Stimulated activated CD8-positive, alpha-beta memory T cell treated with anti-CD3 and anti-CD28 coated beads, Interleukin-7, amount 100 ng/mL, for 48 hours (primary cell): ENCODE results near the gene MIER1.
"Not testable (repeated sequence)": the region's sequence is repeated elsewhere in the genome, so short reads cannot be mapped to it uniquely, and the experiment has no call there.

Experiments used
- DNase-seq, 2 donors: peaks; one replicate each; pipeline ENCODE4 v3.0.0-alpha.2; 2020; ENCODE audit warnings: low read depth in 1 of 2; ENCODE audit errors: extremely low read depth in 1 of 2

MIER1 gene

DNA sequence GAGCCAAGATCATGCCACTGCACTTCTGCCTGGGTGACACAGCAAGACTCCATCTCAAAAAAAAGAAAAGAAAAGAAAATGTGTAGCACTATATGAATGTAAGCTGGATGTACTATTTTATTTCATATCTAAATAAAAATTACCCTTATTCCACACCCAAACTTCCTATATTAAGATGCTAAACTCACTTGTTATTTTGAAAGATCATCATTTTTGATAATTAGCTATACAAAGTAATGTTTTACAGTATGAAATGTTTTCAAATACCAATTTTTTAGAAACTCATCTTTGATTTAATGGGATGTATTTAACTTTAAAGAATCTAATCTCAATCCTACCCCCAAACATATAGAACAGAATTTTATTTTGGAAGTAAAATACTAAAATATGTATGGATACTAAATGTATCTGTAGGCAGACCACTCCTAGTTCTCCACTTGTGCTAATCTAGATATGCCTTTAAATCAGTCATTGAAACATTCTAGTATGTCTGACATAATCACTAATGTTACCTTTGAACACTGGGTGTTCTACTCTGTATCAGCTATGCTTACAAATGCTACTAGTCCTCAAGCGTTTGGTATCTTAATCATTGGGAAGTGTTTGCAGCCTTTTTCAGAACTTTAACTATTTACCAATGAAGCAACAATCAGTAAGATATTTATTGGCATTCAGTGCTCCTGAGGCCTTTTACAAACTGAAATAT is 12.9 kb downstream of the MIER1 start:
- DNase-seq = no peak

DNA sequence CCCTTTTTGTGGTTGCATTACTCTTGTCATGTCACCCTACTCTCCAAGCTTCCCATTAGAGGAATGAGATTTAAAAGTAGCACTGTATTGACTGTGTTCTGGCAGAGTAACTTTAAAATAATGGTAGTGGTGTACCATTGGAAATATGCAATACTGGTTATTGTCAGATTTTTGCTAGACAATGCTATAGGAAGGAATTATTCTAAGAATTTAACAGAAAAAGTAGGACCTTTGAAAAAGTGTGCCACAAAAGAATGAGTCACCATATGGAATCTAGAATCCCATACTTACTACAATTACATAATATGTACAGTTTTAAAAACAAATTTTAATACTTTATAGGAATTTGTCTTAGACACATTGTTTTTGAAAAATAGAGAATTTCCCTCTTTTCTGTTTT is 13.8 kb downstream of the MIER1 start:
- no peak for DNase-seq

DNA sequence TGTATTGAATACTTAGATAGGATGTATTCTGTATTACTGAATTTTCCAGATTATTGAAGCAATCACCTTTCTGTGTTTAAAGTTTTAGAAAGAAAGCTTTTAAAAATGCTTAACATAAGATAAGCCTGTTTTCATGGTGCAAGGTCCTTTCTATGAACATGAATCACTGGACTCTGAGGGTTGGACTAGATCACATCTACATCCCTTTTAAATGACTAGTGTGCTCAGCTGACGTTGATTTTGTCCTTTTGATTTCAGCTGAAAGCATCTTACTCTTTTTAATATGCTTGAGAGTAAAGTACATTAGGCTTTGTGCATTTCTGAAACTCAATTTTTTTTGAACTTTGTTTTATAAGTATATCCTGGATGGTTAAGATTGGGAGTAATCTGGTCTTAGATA is 16.2 kb downstream of the MIER1 start:
- DNase-seq = no peak

DNA sequence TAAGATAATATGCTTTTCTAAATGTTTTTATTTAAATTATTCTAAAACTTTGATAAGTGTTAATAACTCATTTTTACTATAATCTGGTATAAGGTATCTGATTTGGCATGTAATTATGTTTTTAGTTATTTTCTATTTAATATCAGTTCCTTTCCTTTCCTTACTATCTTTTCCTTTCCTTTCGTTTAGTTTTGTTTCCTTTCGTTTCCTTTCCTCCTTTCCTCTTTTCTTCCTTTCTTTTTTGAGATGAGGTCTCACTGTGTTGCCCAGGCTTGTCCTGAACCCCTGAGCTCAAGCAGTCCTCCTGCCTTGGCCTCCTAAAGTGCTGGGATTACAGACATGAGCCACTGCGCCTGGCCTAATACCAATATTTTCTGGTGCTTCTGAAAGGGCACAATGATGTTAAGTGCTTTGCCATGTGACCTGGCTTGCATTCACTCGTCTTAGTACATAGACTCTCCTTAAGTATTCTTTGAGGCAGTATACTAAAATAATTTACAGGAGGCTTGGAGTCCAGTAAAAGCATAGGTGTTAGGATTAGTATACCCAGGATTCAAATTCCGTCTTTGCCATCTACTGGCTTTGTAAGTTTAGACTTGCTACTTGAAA is 18.7 kb downstream of the MIER1 start:
- no peak for DNase-seq

DNA sequence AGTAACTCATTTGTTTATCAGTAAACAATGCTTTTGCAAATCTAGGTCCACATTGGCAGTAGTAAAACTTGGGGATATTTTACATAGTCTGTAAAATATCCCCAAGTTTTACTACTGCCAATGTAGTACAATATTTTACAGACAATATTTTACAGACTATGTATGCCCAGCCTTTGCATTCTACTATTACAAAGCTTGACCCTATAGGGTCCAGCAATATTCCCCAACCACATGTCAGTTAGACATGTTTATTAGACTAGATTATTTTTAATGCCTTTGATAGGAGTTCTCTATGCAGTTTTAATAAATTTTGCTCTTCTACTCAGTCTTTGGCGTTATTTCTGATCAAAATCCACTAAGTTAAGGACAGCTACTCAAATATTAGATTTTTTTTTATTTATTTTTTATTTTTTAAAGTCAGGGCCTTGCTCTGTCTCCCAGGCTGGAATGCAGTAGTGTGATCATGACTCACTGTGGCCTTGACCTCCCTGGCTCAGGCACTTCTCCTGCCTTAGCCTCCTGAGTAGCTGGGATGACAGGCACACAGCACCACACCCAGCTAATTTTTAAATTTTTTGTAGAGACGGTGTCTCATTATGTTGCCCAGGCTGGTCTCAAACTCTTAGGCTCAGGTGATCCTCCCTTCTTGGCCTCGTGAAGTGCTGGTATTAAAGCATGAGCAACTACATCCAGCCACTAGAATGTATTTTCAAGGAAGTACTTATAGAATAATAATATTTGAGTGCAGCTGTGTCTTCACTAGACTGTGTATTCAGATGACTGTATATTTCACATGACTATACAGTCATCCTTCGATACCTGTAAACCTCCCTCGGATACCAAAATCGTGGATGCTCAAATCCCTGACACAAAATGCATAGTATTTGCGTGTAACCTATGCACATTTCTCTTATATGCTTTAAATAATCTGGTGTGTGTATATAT is 19.8 kb downstream of the MIER1 start:
- DNase-seq = no peak

DNA sequence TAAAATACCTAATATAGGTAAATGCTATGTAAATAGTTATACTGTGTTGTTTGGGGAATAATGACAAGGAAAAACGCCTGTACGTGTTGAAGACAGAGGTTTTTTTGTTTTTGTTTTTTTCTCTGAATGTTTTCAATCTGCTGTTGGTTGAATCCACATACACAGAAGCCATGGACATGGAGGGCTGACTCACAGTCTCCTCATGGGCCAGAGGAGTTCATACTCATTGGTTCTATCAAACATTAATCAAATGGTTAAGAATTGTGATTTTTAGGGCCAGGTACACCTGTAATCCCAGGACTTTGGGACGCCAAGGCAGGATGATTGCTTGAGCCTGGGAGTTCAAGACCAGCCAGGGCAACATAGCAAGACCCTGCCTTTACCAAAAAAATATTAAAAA is 20.5 kb downstream of the MIER1 start:
- no peak for DNase-seq

DNA sequence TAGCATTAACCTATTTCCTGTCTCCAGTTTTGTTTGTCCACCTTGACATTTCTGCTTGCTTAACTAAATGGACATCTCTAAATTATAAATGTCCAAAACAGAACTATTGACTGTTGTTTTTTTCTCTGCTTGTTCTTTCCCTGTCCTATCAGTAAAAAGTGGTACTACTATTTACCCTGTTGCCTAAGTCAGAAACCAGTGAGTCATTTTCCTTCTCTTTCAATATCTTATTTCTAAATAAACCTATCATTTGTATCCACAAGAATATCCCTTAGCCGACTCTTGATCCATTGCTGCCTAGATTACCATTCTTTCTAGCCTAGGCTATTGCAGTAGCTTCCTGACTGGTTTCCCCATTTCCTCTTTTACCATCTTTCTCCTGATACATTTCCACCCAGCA is 22.5 kb downstream of the MIER1 start:
- no peak for DNase-seq

DNA sequence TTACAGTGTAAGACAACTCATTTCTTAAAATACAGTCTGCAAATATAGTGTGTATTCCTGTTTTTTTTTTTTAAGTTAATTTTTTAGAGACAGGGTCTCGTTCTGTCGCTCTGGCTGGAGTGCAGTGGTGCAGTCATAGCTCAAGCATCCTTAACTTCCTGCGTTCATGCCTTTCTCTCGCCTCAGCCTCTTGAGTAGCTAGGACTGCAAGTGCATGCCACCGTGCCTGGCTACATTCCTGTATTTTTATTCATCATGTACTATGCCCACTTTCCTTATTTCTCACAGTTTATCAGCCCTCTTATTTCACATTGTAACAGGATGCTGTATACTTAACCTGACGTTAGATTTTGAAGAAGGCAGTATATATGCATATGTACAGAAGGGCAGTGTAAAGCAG is 26.7 kb downstream of the MIER1 start:
- no peak for DNase-seq

DNA sequence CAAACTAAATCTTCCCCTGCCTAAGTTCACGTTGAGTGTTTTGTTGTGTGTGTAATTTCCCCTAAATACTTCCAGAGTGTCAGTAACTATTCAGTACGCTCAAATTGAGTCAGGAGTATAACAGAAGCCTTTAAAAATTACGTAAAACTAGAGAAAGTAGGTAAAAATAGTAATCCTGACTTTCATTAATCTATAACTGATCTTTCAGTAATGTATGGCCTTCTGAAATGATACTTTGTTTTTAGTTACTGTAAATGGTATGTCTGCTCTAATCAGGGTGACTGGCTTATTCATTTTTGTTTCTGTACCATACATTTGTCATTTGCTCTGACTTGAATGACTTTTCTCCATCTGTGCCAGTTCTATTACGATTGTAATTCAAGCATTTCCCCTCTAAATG is 29.4 kb downstream of the MIER1 start:
- DNase-seq = no peak

DNA sequence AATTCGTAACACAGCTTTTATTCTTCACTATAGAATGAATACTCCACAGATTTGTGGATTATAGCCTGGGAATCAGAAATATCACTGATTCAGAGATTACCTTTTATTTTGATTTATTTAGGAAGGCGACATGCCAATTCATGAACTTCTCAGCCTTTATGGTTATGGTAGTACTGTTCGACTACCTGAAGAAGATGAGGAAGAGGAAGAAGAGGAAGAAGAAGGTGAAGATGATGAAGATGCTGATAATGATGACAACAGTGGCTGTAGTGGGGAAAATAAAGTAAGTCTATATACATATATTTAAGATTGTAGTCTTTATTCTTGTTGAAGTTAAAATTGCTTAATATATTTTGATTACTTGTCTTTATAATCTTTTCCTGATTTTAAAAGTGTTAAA is 33.1 kb downstream of the MIER1 start:
- DNase-seq = no peak

DNA sequence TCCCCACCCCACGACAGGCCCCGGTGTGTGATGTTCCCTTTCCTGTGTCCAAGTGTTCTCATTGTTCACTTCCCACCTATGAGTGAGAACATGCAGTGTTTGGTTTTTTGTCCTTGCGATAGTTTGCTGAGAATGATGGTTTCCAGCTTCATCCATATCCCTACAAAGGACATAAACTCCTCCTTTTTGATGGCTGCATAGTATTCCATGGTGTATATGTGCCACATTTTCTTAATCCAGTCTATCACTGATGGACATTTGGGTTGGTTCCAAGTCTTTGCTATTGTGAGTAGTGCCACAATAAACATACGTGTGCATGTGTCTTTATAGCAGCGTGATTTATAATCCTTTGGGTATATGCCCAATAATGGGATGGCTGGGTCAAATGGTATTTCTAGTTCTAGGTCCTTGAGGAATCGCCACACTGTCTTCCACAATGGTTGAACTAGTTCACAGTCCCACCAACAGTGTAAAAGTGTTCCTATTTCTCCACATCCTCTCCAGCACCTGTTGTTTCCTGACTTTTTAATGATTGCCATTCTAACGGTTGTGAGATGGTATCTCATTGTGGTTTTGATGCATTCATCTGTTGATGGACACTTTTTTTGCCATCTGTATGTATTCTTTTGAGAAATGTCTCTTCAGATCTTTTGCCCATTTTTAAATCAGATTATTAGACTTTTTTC is 41.5 kb downstream of the MIER1 start:
- not testable (repeated sequence) for DNase-seq

DNA sequence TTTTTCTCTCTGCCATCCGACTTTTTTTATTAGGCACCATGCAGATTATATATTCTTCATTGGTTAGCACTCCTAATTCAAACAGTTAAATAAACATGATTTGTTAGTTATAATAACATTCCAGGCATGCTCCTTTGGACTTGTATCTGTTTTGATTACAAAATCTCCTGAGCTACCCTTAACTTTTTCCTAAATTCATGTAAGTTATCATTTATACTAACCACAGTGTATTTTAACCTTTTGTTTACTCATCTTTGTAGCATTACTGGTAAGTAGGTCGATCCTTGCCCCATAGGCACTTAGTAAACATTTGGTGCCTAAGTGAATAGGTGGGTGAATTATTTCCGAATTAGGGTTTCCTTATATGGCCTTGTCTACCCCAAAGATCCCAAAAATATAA is 43.8 kb downstream of the MIER1 start:
- DNase-seq = no peak

DNA sequence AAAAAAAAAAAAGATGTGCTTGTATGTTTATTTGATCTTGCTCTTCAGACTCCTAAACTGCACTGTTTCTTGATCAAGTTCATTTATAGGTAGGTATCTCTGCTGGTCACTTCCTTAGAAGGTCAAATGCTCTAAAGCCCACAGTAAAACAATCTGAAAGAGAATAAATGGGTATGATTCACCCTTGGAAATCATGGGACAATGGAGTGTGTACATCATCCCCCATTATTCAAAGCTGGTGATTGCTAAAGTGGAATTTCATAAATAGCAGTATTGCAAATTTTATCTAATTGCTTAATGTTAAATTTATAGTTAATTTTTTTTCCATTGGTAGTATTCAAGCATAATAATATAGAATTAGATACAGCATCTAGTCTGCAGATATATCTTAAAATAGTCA is 53.4 kb downstream of the MIER1 start:
- no peak for DNase-seq

DNA sequence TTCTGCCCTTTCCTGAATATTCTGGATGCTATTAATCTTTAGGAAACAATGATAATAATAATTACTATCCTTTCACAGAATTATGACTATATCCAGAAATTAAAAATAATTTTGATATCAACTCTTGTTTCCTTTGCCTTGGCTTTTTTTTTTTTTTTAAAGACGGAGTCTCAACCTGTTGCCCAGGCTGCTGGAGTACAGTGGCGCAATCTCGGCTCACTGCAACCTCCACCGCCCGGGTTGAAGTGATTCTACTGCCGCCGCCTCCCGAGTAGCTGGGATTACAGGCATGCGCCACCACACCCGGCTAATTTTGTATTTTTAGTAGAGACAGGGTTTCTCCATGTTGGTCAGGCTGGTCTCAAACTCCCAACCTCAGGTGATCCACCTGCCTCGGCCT is 54.8 kb downstream of the MIER1 start:
- not testable (repeated sequence) for DNase-seq

DNA sequence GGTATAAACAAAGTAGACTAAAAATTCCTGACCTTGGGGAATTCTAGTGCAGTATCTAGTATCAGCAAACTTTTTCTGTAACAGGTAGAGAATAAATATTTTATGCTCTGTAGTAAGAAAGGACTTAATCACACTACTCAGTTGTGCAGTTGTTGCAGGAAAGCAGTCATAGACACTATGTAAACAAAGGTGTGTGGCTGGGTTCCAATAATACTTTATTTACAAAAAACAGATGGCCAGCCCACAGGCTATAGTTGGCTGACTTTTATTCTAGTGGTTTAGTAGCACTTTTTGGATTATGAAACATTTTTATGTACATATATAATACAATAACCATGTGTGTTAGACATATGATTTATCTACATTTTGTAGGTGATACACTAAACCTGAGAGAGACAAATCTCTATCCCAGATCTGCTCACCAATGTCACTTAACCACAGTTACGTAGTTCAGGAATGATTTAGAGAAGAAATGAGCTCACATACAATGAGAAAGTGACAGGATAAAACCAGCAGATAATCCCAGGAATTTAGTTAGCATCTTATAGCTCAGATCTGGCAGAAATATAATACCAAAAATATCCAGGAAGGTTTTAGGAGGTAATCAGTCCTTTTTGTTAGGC is 56.1 kb downstream of the MIER1 start:
- DNase-seq = no peak

DNA sequence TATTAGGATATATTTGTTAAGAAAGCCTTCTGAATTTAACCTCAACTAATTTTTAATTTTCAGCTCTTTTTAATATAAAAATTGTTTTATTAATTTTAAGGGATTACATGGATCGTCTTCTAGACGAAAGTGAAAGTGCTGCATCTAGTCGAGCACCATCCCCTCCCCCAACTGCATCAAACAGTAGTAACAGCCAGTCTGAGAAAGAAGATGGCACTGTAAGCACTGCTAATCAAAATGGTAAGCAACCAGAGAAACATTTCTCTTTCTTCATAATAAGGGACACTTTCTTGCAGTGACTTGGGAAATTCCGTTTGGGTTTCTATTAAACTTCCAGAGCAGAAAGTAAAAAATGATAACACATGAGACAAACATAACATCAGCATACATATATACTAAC is 56.9 kb downstream of the MIER1 start:
- DNase-seq = peak in 1 of 2 donors; percentile 8

DNA sequence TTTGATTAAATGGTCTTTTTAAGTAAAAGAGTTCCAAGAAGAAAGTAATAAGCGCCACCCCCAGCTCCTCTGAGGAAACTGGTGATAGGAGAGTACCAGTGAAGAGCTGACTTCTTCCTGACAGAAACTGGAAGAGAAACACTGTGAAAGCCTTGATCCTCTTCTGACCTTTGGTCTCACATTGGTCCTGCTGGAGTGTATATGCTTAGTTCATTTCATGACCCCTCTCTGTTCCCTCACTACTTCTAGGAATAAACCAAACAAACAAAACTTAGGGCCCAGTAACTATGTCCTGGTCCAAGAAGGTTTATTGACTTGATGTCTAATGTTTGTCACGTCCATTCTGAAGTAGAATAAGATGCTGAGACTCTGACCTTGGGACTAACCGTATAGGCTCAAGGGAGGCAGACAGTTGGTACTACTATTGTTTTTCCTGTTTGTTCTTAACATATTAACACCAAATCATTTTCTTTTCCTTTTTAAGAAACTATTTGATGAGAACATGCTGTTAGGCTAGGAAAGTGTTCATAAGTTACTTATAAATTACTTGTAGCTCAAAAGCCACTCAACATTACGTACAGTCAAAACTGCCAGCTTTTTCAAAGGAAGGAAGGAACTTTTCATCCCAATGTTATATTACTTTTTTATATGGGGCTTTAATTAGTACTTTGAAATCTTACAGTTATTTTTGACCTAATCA is 57.9 kb downstream of the MIER1 start:
- DNase-seq = no peak

DNA sequence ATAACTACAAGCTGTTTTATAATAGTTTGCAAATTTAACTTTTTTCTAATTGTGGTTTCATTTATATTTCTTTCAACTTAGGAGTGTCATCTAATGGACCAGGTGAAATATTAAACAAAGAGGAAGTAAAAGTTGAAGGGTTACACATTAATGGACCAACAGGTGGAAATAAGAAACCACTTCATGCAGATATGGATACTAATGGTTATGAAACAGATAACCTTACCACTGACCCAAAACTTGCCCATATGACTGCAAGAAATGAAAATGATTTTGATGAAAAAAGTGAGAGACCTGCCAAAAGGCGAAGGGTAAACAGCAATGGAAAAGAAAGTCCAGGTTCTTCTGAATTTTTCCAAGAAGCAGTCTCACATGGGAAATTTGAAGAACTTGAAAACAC is 59.7 kb downstream of the MIER1 start:
- DNase-seq = no peak

DNA sequence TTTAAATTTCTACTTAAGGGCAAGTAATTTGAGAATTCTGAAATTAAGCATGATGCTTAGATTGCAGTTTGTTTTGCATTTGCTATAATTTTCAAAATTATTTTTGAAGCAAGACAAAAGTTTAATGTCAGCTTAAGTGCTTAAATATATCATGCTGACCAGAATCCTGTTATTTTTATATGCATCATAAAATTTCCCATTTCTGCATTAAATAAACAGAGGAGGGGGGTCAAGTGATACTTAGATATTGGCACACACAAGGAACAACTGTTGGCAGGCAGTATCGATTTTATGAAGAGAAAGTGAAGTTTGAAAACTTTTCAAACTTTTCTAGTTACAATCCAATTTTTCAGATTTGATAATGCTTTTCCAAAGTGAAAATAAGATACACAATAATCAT is 61.0 kb downstream of the MIER1 start:
- no peak for DNase-seq

DNA sequence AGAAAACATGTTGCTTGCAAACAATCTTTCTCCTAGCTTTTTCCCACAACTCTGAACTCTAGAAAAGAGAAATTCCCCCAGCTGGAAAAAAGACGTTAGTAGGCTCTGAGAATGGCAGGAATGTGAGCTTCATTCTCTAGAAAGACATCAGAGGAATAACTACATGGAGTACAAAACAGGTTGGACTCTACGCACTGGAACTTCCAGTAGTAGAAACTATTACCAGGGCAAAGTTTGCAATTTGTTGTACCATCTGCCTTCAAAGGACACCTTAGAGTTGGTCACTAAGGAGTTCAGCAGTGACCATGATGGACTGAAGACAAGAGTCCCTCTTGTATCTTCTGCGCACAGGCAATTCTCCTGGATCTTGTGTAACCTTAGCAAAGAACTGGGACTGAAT is 68.3 kb downstream of the MIER1 start:
- no peak for DNase-seq
